AG09309 (cell line): ENCODE measurements around the gene AIMP1.

Experiments
- DNase-seq: peaks from one replicate; pipeline ENCODE4 v3.0.0-alpha.2; 2010; ENCODE audit warnings: low read depth
- H3K4me3 ChIP-seq: 2 replicates; pipeline ENCODE4 v1.5.1; 2011; ENCODE audit warnings: mild to moderate bottlenecking, low read depth, low read length, moderate library complexity; ENCODE audit not compliant: control insufficient read depth
- CTCF ChIP-seq: IDR thresholded peaks from 2 replicates; pipeline ENCODE4 v1.5.1; 2011; ENCODE audit warnings: mild to moderate bottlenecking, low read depth, low read length, inconsistent platforms; ENCODE audit not compliant: insufficient read depth, control insufficient read depth; ENCODE audit errors: missing control alignments

Gene AIMP1

DNA sequence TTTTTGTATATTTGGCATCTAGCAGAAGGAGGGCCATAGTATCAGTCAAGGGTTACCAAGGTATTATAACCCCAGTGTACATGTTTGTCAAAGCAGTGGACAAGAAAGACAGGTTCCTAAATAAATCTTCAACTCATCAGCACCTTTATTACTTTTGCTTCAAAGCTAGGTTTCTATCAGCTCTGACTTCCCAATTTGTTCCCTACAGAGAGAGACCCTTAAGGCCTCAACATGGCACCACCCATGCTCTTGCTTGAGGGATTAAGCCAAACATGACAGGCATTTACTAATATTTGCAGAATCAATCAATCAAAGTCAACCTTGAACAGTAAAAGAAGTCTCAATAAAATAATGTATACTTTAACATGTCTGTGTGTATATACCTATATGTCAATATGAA is 9.8 kb upstream of the AIMP1 start:
- no peak for TF ChIP-seq CTCF
- H3K4me3 ChIP-seq = no peak overlapping the region
- DNase-seq = no peak

DNA sequence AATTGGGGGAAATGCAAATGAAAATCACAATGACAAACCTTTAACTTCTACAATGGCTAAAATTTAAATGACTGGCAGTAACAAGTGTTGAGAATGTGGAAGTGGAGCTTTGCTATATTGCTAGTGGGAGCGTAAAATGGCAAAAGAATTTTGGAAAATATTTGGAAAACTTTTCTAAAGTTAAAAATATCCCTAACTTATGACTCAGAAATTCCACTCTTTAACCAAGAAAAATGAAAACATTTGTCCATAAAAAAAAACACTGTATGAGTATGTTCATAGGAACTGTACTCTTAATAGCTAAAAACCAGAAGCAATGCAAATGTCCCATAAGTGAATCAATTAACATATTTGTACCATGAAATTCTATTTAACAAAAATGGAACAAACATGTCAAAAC is 4.0 kb upstream of the AIMP1 start:
- DNase-seq = peak; percentile 40
- no peak for TF ChIP-seq CTCF
- no peak overlapping the region for H3K4me3 ChIP-seq

- no peak for DNase-seq
- TF ChIP-seq CTCF = no peak
- no peak overlapping the region for H3K4me3 ChIP-seq
Observed at GRCh38 chr4:106312997-106313522, 3.3 kb upstream of the AIMP1 start.

DNA sequence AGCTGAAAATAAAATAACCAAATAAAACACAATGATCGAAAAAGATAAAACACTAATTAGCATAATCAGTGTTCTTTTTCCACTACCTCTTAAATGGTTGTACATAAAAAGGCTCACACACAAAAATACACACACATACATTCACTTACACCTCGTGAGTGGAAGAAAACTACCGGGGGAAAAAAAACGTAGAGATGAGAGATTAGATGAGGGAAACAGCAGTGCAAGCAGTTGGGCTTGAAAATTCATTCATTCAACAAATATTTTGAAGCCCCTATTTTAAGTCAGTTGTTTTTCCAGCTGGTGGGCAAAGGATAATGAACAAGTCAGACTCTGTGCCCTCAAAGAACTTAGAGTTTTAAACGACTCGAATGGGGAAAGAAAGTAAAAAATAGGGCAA is 1.4 kb upstream of the AIMP1 start:
- no peak for TF ChIP-seq CTCF
- DNase-seq = no peak
- peak overlapping the region; percentile 86 for H3K4me3 ChIP-seq

GRCh38 chr4:106315476-106315967 is 828 bp upstream of the AIMP1 start:
- H3K4me3 ChIP-seq = peak overlapping the region; percentile 86
- no peak for TF ChIP-seq CTCF
- no peak for DNase-seq

GRCh38 chr4:106316773-106317409 is 541 bp downstream of the AIMP1 start:
- TF ChIP-seq CTCF = no peak
- no peak for DNase-seq
- H3K4me3 ChIP-seq = peak overlapping the region; percentile 86

DNA sequence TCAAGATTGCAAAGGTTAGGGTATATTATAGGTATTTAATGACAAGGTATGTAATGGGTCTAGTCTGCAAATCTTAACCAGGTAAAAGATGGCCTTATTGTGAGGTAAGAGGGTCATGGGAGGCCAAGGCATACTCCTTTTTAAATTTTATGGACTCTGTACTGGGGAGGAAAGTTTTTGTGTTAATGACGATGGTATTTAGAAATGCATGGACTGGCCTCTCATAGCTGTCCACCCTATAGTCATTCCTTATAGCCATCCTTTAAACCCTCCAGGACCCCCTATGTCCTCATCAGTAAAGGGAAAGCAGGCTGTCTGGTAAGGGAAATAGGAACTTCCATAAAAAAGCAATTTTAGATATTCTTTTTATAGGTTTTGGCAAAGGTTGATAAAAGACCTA is 1.5 kb downstream of the AIMP1 start:
- H3K4me3 ChIP-seq = peak overlapping the region; percentile 86
- no peak for DNase-seq
- TF ChIP-seq CTCF = no peak
